Prostate gland (tissue), 2 donors: ENCODE measurements around the gene PPP1R13L.

Experiments used
- POLR2A ChIP-seq: fragments of 450-650 bp; IDR thresholded peaks from one replicate; pipeline ENCODE4 v1.6.1; 2016; ENCODE audit warnings: antibody characterized with exemption, mild to moderate bottlenecking
- POLR2AphosphoS5 ChIP-seq: sonication (generic); formaldehyde crosslinking; IDR thresholded peaks from one replicate; pipeline ENCODE4 v1.6.1; 2017; ENCODE audit warnings: antibody characterized with exemption
- TF ChIP-seq, protein P1 (sequence below), 4 experiments: fragments of 200-600 bp in 2 of 4; fragments of 450-650 bp in 2 of 4; sonication (generic) in 2 of 4; IDR thresholded peaks; 1 replicate in 3 of 4; 2 replicates in 1 of 4; pipeline ENCODE4 v1.5.1; 2016 to 2019; ENCODE audit warnings: antibody characterized with exemption in 4 of 4, mild to moderate bottlenecking in 2 of 4, moderate library complexity in 2 of 4

- TF ChIP-seq, protein P1, sequence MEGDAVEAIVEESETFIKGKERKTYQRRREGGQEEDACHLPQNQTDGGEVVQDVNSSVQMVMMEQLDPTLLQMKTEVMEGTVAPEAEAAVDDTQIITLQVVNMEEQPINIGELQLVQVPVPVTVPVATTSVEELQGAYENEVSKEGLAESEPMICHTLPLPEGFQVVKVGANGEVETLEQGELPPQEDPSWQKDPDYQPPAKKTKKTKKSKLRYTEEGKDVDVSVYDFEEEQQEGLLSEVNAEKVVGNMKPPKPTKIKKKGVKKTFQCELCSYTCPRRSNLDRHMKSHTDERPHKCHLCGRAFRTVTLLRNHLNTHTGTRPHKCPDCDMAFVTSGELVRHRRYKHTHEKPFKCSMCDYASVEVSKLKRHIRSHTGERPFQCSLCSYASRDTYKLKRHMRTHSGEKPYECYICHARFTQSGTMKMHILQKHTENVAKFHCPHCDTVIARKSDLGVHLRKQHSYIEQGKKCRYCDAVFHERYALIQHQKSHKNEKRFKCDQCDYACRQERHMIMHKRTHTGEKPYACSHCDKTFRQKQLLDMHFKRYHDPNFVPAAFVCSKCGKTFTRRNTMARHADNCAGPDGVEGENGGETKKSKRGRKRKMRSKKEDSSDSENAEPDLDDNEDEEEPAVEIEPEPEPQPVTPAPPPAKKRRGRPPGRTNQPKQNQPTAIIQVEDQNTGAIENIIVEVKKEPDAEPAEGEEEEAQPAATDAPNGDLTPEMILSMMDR (IDR thresholded peaks at IDR 0.05): no peak
- TF ChIP-seq POLR2A (no peak), POLR2AphosphoS5 (no peak)
Measured at GRCh38 chr19:45344621-45345505, 60.0 kb downstream of the PPP1R13L start.
